ENCODE data around the gene CLSTN2. TPM values are rescaled to one million over a fixed set of nuclear protein-coding genes. Genes with fewer than 3 reads are reported as not detected.
A peak's percentile ranks its signal among the peaks of the same experiment; 100 is the strongest.

The CLSTN2 gene
- total and polyA plus RNA-seq, 2 donors from 2014 or later: 2.0 to 12.0 TPM

- FAIRE-seq (no peak), DNase-seq (no peak)
- no peak for TF ChIP-seq CTCF (IDR thresholded peaks at IDR 0.05; ENCODE audit: borderline replicate concordance, extremely low read depth, insufficient read depth)
- Histone ChIP-seq H3K27ac (ENCODE audit: low read depth in 2 of 2, low read length in 2 of 2) (no peak overlapping the region), H3K9ac (ENCODE audit: low read length in 3 of 3) (no peak overlapping the region), H3K4me3 (ENCODE audit: low read length in 3 of 3) (no peak overlapping the region), H3K36me3 (ENCODE audit: control insufficient read depth in 2 of 3, insufficient read depth in 3 of 3, low read length in 3 of 3) (no peaks in the 10 kb centered on the region), H3K4me1 (ENCODE audit: control insufficient read depth in 2 of 3, insufficient read depth in 2 of 3, low read depth in 1 of 3, low read length in 3 of 3) (no peaks in the 10 kb centered on the region), H3K27me3 (ENCODE audit: control insufficient read depth, insufficient read depth, low read length) (no peaks in the 10 kb centered on the region), H3K9me3 (ENCODE audit: control insufficient read depth in 2 of 3, insufficient read depth in 1 of 3, low read length in 3 of 3) (no peaks in the 10 kb centered on the region)
- intact Hi-C loops (cut with DNase I): no loop called here
Measured at GRCh38 chr3:140020541-140020940, 85.6 kb downstream of the CLSTN2 start.

- FAIRE-seq (no peak), DNase-seq (no peak)
- intact Hi-C loops (cut with DNase I): no loop called here
- Histone ChIP-seq H3K9me3 (ENCODE audit: control insufficient read depth in 2 of 3, insufficient read depth in 1 of 3, low read length in 3 of 3) (no peaks in the 10 kb centered on the region), H3K9ac (ENCODE audit: low read length in 3 of 3) (no peak overlapping the region), H3K27ac (ENCODE audit: low read depth in 2 of 2, low read length in 2 of 2) (no peak overlapping the region), H3K36me3 (ENCODE audit: control insufficient read depth in 2 of 3, insufficient read depth in 3 of 3, low read length in 3 of 3) (no peaks in the 10 kb centered on the region), H3K4me1 (ENCODE audit: control insufficient read depth in 2 of 3, insufficient read depth in 2 of 3, low read depth in 1 of 3, low read length in 3 of 3) (no peaks in the 10 kb centered on the region), H3K4me3 (ENCODE audit: low read length in 3 of 3) (no peak overlapping the region), H3K27me3 (ENCODE audit: control insufficient read depth, insufficient read depth, low read length) (no peaks in the 10 kb centered on the region)
- no peak for TF ChIP-seq CTCF (IDR thresholded peaks at IDR 0.05; ENCODE audit: borderline replicate concordance, extremely low read depth, insufficient read depth)
Measured at GRCh38 chr3:140021269-140021668, 86.3 kb downstream of the CLSTN2 start.

GRCh38 chr3:140022066-140022770 lies 87.2 kb downstream of the CLSTN2 start:
- DNase-seq: peak in 1 of 5 donors; percentile 72
- FAIRE-seq: no peak
- Histone ChIP-seq H3K27ac (ENCODE audit: low read depth in 2 of 2, low read length in 2 of 2) (no peak overlapping the region), H3K36me3 (ENCODE audit: control insufficient read depth in 2 of 3, insufficient read depth in 3 of 3, low read length in 3 of 3) (no peaks in the 10 kb centered on the region), H3K9ac (ENCODE audit: low read length in 3 of 3) (no peak overlapping the region), H3K27me3 (ENCODE audit: control insufficient read depth, insufficient read depth, low read length) (no peaks in the 10 kb centered on the region), H3K4me3 (ENCODE audit: low read length in 3 of 3) (no peak overlapping the region), H3K9me3 (ENCODE audit: control insufficient read depth in 2 of 3, insufficient read depth in 1 of 3, low read length in 3 of 3) (no peaks in the 10 kb centered on the region), H3K4me1 (ENCODE audit: control insufficient read depth in 2 of 3, insufficient read depth in 2 of 3, low read depth in 1 of 3, low read length in 3 of 3) (no peaks in the 10 kb centered on the region)
- intact Hi-C loops (cut with DNase I): no loop called here
- no peak for TF ChIP-seq CTCF (IDR thresholded peaks at IDR 0.05; ENCODE audit: borderline replicate concordance, extremely low read depth, insufficient read depth)

Measured in kidney (tissue), 14 donors.